Neural crest cell (in vitro differentiated cells): Measurements from ENCODE around the gene PAQR8. TPM values are rescaled to one million over a fixed set of nuclear protein-coding genes. Genes with fewer than 3 reads are reported as not detected.
A peak's percentile ranks its signal among the peaks of the same experiment; 100 is the strongest.

Source experiments
- DNase-seq: peaks from one replicate; pipeline ENCODE4 v3.0.0; 2021; ENCODE audit warnings: low read depth, mixed read lengths, low spot score
- H3K27ac Mint-ChIP-seq: one replicate; pipeline ENCODE4 v1.8.0; 2021; ENCODE audit warnings: mild to moderate bottlenecking, mixed read lengths; ENCODE audit not compliant: unreplicated experiment
- H3K27me3 Mint-ChIP-seq: 2 replicates; pipeline ENCODE4 v1.8.0; 2021; ENCODE audit warnings: low read depth, mild to moderate bottlenecking, mixed read lengths
- H3K36me3 Mint-ChIP-seq: 2 replicates; pipeline ENCODE4 v1.8.0; 2021; ENCODE audit warnings: low read depth, mild to moderate bottlenecking, mixed read lengths
- H3K4me1 Mint-ChIP-seq: 2 replicates; pipeline ENCODE4 v1.8.0; 2021; ENCODE audit warnings: mixed read lengths
- H3K4me3 Mint-ChIP-seq: one replicate; pipeline ENCODE4 v1.8.0; 2021; ENCODE audit warnings: mild to moderate bottlenecking, mixed read lengths
- H3K9me3 Mint-ChIP-seq: 2 replicates; pipeline ENCODE4 v1.8.0; 2021; ENCODE audit warnings: mixed read lengths
- CTCF ChIP-seq: fragments of 200-600 bp; sonication (generic); conservative IDR thresholded peaks from 2 replicates; pipeline ENCODE4 v1.5.0; 2021; ENCODE audit warnings: antibody characterized with exemption, mild to moderate bottlenecking
- long read RNA-seq: library from polyadenylated mRNA; unstranded; transcript quantifications from one replicate; pipeline ENCODE4 v2.0.0, GENCODE V29; 2020
- total RNA-seq: library from RNA; stranded (reverse); gene quantifications from 2 replicates; pipeline ENCODE4 v1.2.1, GENCODE V29; 2021

The PAQR8 gene
- total RNA-seq = 10.5 and 10.7 TPM in 2 replicates
- long read RNA-seq, full-length matches to known transcripts = 3 of 3 reads
- long read RNA-seq, partial matches to known transcripts = 0 of 3 reads
- long read RNA-seq, other reads (novel, unspliced or antisense) = 0 of 3 reads

- H3K9me3 Mint-ChIP-seq = no peaks in the 10 kb centered on the region
- peaks cover 26% of the 10 kb centered on the region for H3K4me1 Mint-ChIP-seq
- H3K27me3 Mint-ChIP-seq = peaks cover 16% of the 10 kb centered on the region
- H3K36me3 Mint-ChIP-seq = no peaks in the 10 kb centered on the region
- DNase-seq = peak; percentile 60
- TF ChIP-seq CTCF = peak; percentile 18
- peak within 1 kb of the TSS; percentile 99 for H3K4me3 Mint-ChIP-seq
- peak within 1 kb of the TSS; percentile 92 for H3K27ac Mint-ChIP-seq
These were observed at the start of gene PAQR8 for GRCh38 chr6:52361945-52362442. TSS of gene PAQR8 (plus strand) at chr6:52362151. CDS start at chr6:52403214, 41,063 bp downstream.

GRCh38 chr6:52312461-52312860 is 49.5 kb upstream of the PAQR8 start:
- peaks cover 33% of the 10 kb centered on the region for H3K4me1 Mint-ChIP-seq
- peak overlapping the region; percentile 3 for H3K4me3 Mint-ChIP-seq
- H3K27me3 Mint-ChIP-seq = no peaks in the 10 kb centered on the region
- no peaks in the 10 kb centered on the region for H3K9me3 Mint-ChIP-seq
- TF ChIP-seq CTCF = no peak
- DNase-seq = no peak
- peak overlapping the region; percentile 69 for H3K27ac Mint-ChIP-seq
- no peaks in the 10 kb centered on the region for H3K36me3 Mint-ChIP-seq

- H3K27me3 Mint-ChIP-seq = no peaks in the 10 kb centered on the region
- no peak for TF ChIP-seq CTCF
- H3K4me1 Mint-ChIP-seq = peaks cover 25% of the 10 kb centered on the region
- DNase-seq = no peak
- H3K36me3 Mint-ChIP-seq = no peaks in the 10 kb centered on the region
- H3K9me3 Mint-ChIP-seq = no peaks in the 10 kb centered on the region
- no peak overlapping the region for H3K4me3 Mint-ChIP-seq
- H3K27ac Mint-ChIP-seq = no peak overlapping the region
These were observed 47.2 kb upstream of the PAQR8 start for GRCh38 chr6:52314752-52315151.

- Mint-ChIP-seq H3K27me3 (no peaks in the 10 kb centered on the region), H3K36me3 (no peaks in the 10 kb centered on the region), H3K4me3 (no peak overlapping the region), H3K27ac (no peak overlapping the region), H3K9me3 (no peaks in the 10 kb centered on the region), H3K4me1 (peaks cover 10% of the 10 kb centered on the region)
- no peak for TF ChIP-seq CTCF
- DNase-seq = no peak
These were observed 44.7 kb upstream of the PAQR8 start for GRCh38 chr6:52317211-52317610.

- TF ChIP-seq CTCF = no peak
- Mint-ChIP-seq H3K36me3 (no peaks in the 10 kb centered on the region), H3K9me3 (no peaks in the 10 kb centered on the region), H3K27ac (no peak overlapping the region), H3K4me3 (no peak overlapping the region), H3K4me1 (peaks cover 2% of the 10 kb centered on the region), H3K27me3 (no peaks in the 10 kb centered on the region)
- no peak for DNase-seq
These were observed 43.9 kb upstream of the PAQR8 start for GRCh38 chr6:52317841-52318581.
